Osteoblast (primary cell): ENCODE results near the gene DLX4. TPM values are rescaled to one million over a fixed set of nuclear protein-coding genes. Genes with fewer than 3 reads are reported as not detected.

Source experiments
- DNase-seq: peaks from one replicate; pipeline ENCODE4 v3.0.0; 2011; ENCODE audit warnings: low spot score, mixed read lengths; ENCODE audit not compliant: insufficient read length; ENCODE audit errors: missing footprints
- H2AFZ ChIP-seq: 2 replicates; pipeline ENCODE4 v1.6.0; 2011; ENCODE audit warnings: mild to moderate bottlenecking, low read length
- H3K27ac ChIP-seq: 2 replicates; pipeline ENCODE4 v1.5.1; 2011; ENCODE audit warnings: mild to moderate bottlenecking, low read depth, low read length, moderate library complexity
- H3K27me3 ChIP-seq: 2 replicates; pipeline ENCODE4 v1.6.0; 2012; ENCODE audit warnings: mild to moderate bottlenecking, control low read depth, inconsistent platforms, low read length, moderate library complexity; ENCODE audit not compliant: insufficient read depth
- H3K36me3 ChIP-seq: 2 replicates; pipeline ENCODE4 v1.5.1; 2011; ENCODE audit warnings: mild to moderate bottlenecking, low read length, control low read depth, moderate library complexity; ENCODE audit not compliant: insufficient read depth
- H3K4me1 ChIP-seq: 2 replicates; pipeline ENCODE4 v1.5.1; 2011; ENCODE audit warnings: mild to moderate bottlenecking, low read length, control low read depth, moderate library complexity; ENCODE audit not compliant: insufficient read depth
- H3K4me2 ChIP-seq: 2 replicates; pipeline ENCODE4 v1.6.0; 2011; ENCODE audit warnings: mild to moderate bottlenecking, low read length; ENCODE audit not compliant: insufficient read depth
- H3K4me3 ChIP-seq: fragments of 200-600 bp; sonication (generic); 3 replicates; pipeline ENCODE4 v1.5.1; 2012; ENCODE audit warnings: mild to moderate bottlenecking, low read length, inconsistent platforms; ENCODE audit not compliant: insufficient read depth
- H3K79me2 ChIP-seq: 2 replicates; pipeline ENCODE4 v1.6.0; 2012; ENCODE audit warnings: mild to moderate bottlenecking, low read length, control low read depth, inconsistent platforms; ENCODE audit not compliant: insufficient read depth
- H3K9me3 ChIP-seq: 2 replicates; pipeline ENCODE4 v1.5.1; 2011; ENCODE audit warnings: low read depth, low read length, control low read depth
- H4K20me1 ChIP-seq: 2 replicates; pipeline ENCODE4 v1.6.0; 2012; ENCODE audit warnings: mild to moderate bottlenecking, low read length, control low read depth; ENCODE audit not compliant: insufficient read depth
- CTCF ChIP-seq: IDR thresholded peaks from 2 replicates; pipeline ENCODE4 v1.5.1; 2011; ENCODE audit warnings: mild to moderate bottlenecking, low read depth, low read length, moderate library complexity; ENCODE audit errors: extremely low read depth
- total RNA-seq: library from RNA; depleted of rRNA; stranded (reverse); fragments of >200 nt; gene quantifications from 2 replicates; pipeline ENCODE4 v1.2.3, GENCODE V29; 2012

The DLX4 gene
- total RNA-seq, 1 donor, result under 0.01 TPM

- H3K4me2 ChIP-seq, result peak overlapping the region; percentile 44
- TF ChIP-seq CTCF, result no peak
- H3K27ac ChIP-seq, result peak overlapping the region; percentile 36
- H3K9me3 ChIP-seq, result no peaks in the 10 kb centered on the region
- H3K27me3 ChIP-seq, result no peaks in the 10 kb centered on the region
- peaks cover 36% of the 10 kb centered on the region for H3K4me1 ChIP-seq
- no peak for DNase-seq
- no peaks in the 10 kb centered on the region for H3K36me3 ChIP-seq
- H4K20me1 ChIP-seq, result no peaks in the 10 kb centered on the region
- no peak overlapping the region for H2AFZ ChIP-seq
- no peaks in the 10 kb centered on the region for H3K79me2 ChIP-seq
- H3K4me3 ChIP-seq, result no peak overlapping the region
Observed at GRCh38 chr17:49928837-49929475, 40.0 kb upstream of the DLX4 start.

- Histone ChIP-seq H3K36me3 (no peaks in the 10 kb centered on the region), H3K27ac (no peak overlapping the region), H3K4me2 (no peak overlapping the region), H3K4me3 (no peak overlapping the region), H3K27me3 (no peaks in the 10 kb centered on the region), H4K20me1 (no peaks in the 10 kb centered on the region), H3K79me2 (no peaks in the 10 kb centered on the region), H3K9me3 (no peaks in the 10 kb centered on the region), H3K4me1 (peaks cover 34% of the 10 kb centered on the region), H2AFZ (no peak overlapping the region)
- no peak for DNase-seq
- TF ChIP-seq CTCF, result no peak
Observed at GRCh38 chr17:49930880-49931279, 38.1 kb upstream of the DLX4 start.

GRCh38 chr17:49931416-49932137, 37.4 kb upstream of the DLX4 start:
- no peak overlapping the region for H2AFZ ChIP-seq
- peaks cover 28% of the 10 kb centered on the region for H3K4me1 ChIP-seq
- no peaks in the 10 kb centered on the region for H3K27me3 ChIP-seq

More at GRCh38 chr17:49931416-49932137, 37.4 kb upstream of the DLX4 start:
- Histone ChIP-seq H3K27ac (no peak overlapping the region), H4K20me1 (no peaks in the 10 kb centered on the region), H3K4me3 (no peak overlapping the region), H3K36me3 (no peaks in the 10 kb centered on the region), H3K9me3 (no peaks in the 10 kb centered on the region), H3K79me2 (no peaks in the 10 kb centered on the region), H3K4me2 (no peak overlapping the region)
- no peak for TF ChIP-seq CTCF
- DNase-seq, result no peak
